Right lobe of liver (tissue), 4 donors: ENCODE measurements around the gene FAH.

Experiments
- CTCF ChIP-seq, 4 donors: fragments of 200-600 bp in 3 of 4; fragments of 450-650 bp in 1 of 4; IDR thresholded peaks; one replicate each; pipeline versions ENCODE4 v1.5.1 to v1.8.0; 2016 to 2022; ENCODE audit warnings: antibody characterized with exemption in 4 of 4, mild to moderate bottlenecking in 2 of 4
- POLR2A ChIP-seq: fragments of 450-650 bp; IDR thresholded peaks from one replicate; pipeline ENCODE4 v1.6.1; 2017; ENCODE audit warnings: antibody characterized with exemption, mild to moderate bottlenecking
- donor health status: DM: no; HTN: no; CAD: no.
- donor health status: DM: no; HTN: no; CAD: no.
- donor health status: DM: no; HTN: yes; CAD: no.

GRCh38 chr15:80151148-80151547, 1.7 kb upstream of the FAH start:
- TF ChIP-seq POLR2A (no peak), CTCF (IDR thresholded peaks at IDR 0.05) (no peak)
